ENCODE measurements around the gene GSG1L. TPM values are rescaled to one million over a fixed set of nuclear protein-coding genes. Genes with fewer than 3 reads are reported as not detected.

GSG1L gene
- total and polyA plus RNA-seq, 4 donors = 0.14 to 1.3 (median 0.24) TPM

DNA sequence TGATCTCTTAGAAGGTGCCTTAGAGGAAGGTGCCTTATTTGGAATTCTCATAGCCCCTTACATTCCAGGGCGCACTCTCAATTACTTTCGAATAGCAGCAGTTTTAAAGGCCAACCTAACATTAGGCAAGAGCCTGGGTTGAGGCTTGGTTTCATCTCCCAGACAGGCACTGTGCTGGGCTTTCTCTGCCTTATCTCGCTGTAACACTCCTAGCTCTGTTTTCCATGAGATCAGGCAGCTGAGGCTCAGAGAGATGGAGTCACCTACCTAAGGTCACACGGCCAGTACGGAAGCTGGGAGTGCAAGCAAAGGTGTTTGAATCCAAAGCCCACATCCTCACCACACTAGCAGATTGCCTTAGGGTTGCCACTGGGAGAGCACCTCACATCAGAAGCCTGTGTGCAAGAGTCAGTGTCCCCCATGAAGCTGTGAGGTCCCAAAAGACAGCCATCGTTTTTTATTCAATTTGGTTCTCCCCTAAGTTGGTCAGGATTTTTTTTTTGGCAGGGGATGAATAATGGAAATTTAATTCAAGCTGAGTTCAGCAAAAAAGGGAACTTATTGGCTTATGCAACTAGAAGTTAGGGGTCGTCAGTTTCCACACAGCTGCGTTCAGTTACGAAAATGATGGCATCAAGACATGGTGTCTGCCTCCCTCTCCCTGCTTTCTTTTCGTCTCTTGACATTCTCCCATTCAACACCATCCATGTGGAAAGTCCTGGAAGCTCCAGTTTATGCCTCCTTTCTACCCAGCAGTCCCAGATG, 307.1 kb downstream of the GSG1L start:
- DNase-seq = peak in 2 of 3 donors; percentile 70 to 88
- H3K27me3 ChIP-seq (ENCODE audit: control insufficient read depth in 3 of 3, insufficient read depth in 3 of 3, low read length in 2 of 3) = no peaks in the 10 kb centered on the region
- no peak for TF ChIP-seq CTCF (IDR thresholded peaks at IDR 0.05; ENCODE audit: control extremely low read depth, extremely low read depth)
- no peak for ATAC-seq (ENCODE audit: insufficient read depth, low FRiP score)
- no peak overlapping the region for H3K27ac ChIP-seq (ENCODE audit: low read depth in 1 of 2, low read length in 1 of 2)
- peaks cover 0 to 4% (median 0%) of the 10 kb centered on the region in 5 donors for H3K4me1 ChIP-seq (ENCODE audit: control insufficient read depth in 5 of 5, insufficient read depth in 5 of 5, low read length in 5 of 5)
- peaks cover 0 to 13% (median 6%) of the 10 kb centered on the region in 4 donors for H3K36me3 ChIP-seq (ENCODE audit: control insufficient read depth in 4 of 4, insufficient read depth in 4 of 4, low read length in 4 of 4)
- no peak overlapping the region for H3K9ac ChIP-seq (ENCODE audit: insufficient read depth in 1 of 2, low read length in 2 of 2)
- no peaks in the 10 kb centered on the region for H3K9me3 ChIP-seq (ENCODE audit: control insufficient read depth in 4 of 4, insufficient read depth in 3 of 4, low read length in 3 of 4)
- 45 to 77% methylated on average over 10 of the region's 10 CpGs for WGBS, 2 donors
- H3K4me3 ChIP-seq = no peak overlapping the region

DNA sequence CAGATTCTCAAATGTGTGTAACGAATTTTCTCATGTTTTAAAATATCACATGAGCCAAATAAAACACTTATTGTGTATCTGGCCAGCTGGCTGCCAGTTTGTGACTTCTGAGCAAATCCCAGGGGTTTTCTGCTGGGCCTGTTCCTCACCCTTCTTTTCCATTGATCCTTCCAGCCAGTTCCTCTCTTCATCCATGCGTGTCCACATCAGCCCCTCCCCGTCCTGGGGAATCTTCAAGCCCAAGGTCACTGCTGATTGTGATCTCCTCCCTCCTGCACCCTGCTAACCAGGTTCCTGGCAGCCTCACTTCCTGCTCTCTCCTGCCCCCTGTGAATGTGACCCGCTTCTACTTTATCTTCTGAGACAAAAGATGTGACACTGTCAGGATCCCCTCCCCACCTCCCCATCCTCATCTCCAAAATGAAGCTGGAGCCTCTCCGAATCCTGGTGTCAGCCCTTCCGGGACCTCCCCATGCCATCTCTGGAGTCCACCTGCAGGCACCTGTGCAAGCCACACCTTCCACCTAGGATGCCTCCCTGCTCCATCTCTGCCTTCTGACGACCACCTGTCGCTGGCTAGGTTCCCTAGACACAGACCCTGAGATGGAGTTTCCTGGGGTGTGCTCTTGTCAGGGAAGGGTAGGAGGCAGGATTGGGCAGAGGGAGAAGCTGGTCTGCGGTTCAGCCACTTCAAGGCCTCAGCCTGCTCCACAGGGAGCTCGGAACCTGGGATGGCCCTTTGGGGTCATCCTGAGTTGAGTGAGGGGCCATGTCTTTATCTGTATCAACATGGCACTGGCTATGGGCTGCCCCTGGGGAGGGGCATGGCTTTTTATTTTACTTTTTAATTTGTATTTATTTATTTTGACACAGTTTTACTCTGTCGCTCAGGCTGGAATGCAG, 308.5 kb downstream of the GSG1L start:
- H3K4me1 ChIP-seq (ENCODE audit: control insufficient read depth in 5 of 5, insufficient read depth in 5 of 5, low read length in 5 of 5) = peaks cover 0 to 4% (median 0%) of the 10 kb centered on the region in 5 donors
- no peaks in the 10 kb centered on the region for H3K27me3 ChIP-seq (ENCODE audit: control insufficient read depth in 3 of 3, insufficient read depth in 3 of 3, low read length in 2 of 3)
- 93 to 94% methylated on average over 11 of the region's 11 CpGs for WGBS, 2 donors

GRCh38 chr16:27753563-27753962, 310.0 kb downstream of the GSG1L start:
- ATAC-seq (ENCODE audit: insufficient read depth, low FRiP score) = no peak
- peaks cover 0 to 4% (median 0%) of the 10 kb centered on the region in 5 donors for H3K4me1 ChIP-seq (ENCODE audit: control insufficient read depth in 5 of 5, insufficient read depth in 5 of 5, low read length in 5 of 5)
- H3K27ac ChIP-seq (ENCODE audit: low read depth in 1 of 2, low read length in 1 of 2) = no peak overlapping the region
- no peak for DNase-seq
- no peak for TF ChIP-seq CTCF (IDR thresholded peaks at IDR 0.05; ENCODE audit: control extremely low read depth, extremely low read depth)
- no peak overlapping the region for H3K9ac ChIP-seq (ENCODE audit: insufficient read depth in 1 of 2, low read length in 2 of 2)
- 68 to 100% methylated on average over 1 of the region's 1 CpG for WGBS, 2 donors
- peaks cover 0 to 15% (median 8%) of the 10 kb centered on the region in 4 donors for H3K36me3 ChIP-seq (ENCODE audit: control insufficient read depth in 4 of 4, insufficient read depth in 4 of 4, low read length in 4 of 4)
- no peak overlapping the region for H3K4me3 ChIP-seq
- H3K27me3 ChIP-seq (ENCODE audit: control insufficient read depth in 3 of 3, insufficient read depth in 3 of 3, low read length in 2 of 3) = no peaks in the 10 kb centered on the region
- no peaks in the 10 kb centered on the region for H3K9me3 ChIP-seq (ENCODE audit: control insufficient read depth in 4 of 4, insufficient read depth in 3 of 4, low read length in 3 of 4)

More for the DNA sequence above, 308.5 kb downstream of the GSG1L start:
- Histone ChIP-seq H3K9ac (ENCODE audit: insufficient read depth in 1 of 2, low read length in 2 of 2) (no peak overlapping the region), H3K9me3 (ENCODE audit: control insufficient read depth in 4 of 4, insufficient read depth in 3 of 4, low read length in 3 of 4) (no peaks in the 10 kb centered on the region), H3K27ac (ENCODE audit: low read depth in 1 of 2, low read length in 1 of 2) (no peak overlapping the region), H3K4me3 (no peak overlapping the region), H3K36me3 (ENCODE audit: control insufficient read depth in 4 of 4, insufficient read depth in 4 of 4, low read length in 4 of 4) (peaks cover 0 to 13% (median 6%) of the 10 kb centered on the region in 4 donors)
- ATAC-seq (ENCODE audit: insufficient read depth, low FRiP score) (no peak), DNase-seq (no peak)
- no peak for TF ChIP-seq CTCF (IDR thresholded peaks at IDR 0.05; ENCODE audit: control extremely low read depth, extremely low read depth)
